ENCODE results near the gene DLGAP1.

DLGAP1 gene

GRCh38 chr18:3907955-3908354, 547.2 kb downstream of the DLGAP1 start:
- H3K4me3 ChIP-seq (ENCODE audit: low read depth, low read length) = no peak overlapping the region
- DNase-seq = no peak
- TF ChIP-seq CTCF (IDR thresholded peaks at IDR 0.05; ENCODE audit: low read depth, low read length) = no peak
- no peaks in the 10 kb centered on the region for H3K9me3 ChIP-seq
- no peaks in the 10 kb centered on the region for H3K4me1 ChIP-seq
- no peaks in the 10 kb centered on the region for H3K36me3 ChIP-seq
- no peaks in the 10 kb centered on the region for H3K27me3 ChIP-seq

GRCh38 chr18:3906116-3906750, 548.9 kb downstream of the DLGAP1 start:
- DNase-seq = no peak
- no peak overlapping the region for H3K4me3 ChIP-seq (ENCODE audit: low read depth, low read length)
- TF ChIP-seq CTCF (IDR thresholded peaks at IDR 0.05; ENCODE audit: low read depth, low read length) = no peak
- no peaks in the 10 kb centered on the region for H3K9me3 ChIP-seq
- H3K36me3 ChIP-seq = no peaks in the 10 kb centered on the region
- H3K4me1 ChIP-seq = no peaks in the 10 kb centered on the region
- no peaks in the 10 kb centered on the region for H3K27me3 ChIP-seq

- no peaks in the 10 kb centered on the region for H3K4me1 ChIP-seq
- H3K4me3 ChIP-seq (ENCODE audit: low read depth, low read length) = no peak overlapping the region
- no peaks in the 10 kb centered on the region for H3K36me3 ChIP-seq
- DNase-seq = no peak
- no peaks in the 10 kb centered on the region for H3K27me3 ChIP-seq
- no peak for TF ChIP-seq CTCF (IDR thresholded peaks at IDR 0.05; ENCODE audit: low read depth, low read length)
- no peaks in the 10 kb centered on the region for H3K9me3 ChIP-seq
Measured at GRCh38 chr18:3903337-3903736, 551.8 kb downstream of the DLGAP1 start.

- TF ChIP-seq CTCF (IDR thresholded peaks at IDR 0.05; ENCODE audit: low read depth, low read length) = no peak
- no peak for DNase-seq
- H3K4me1 ChIP-seq = no peaks in the 10 kb centered on the region
Measured at GRCh38 chr18:3902676-3903075, 552.4 kb downstream of the DLGAP1 start.

GRCh38 chr18:3901811-3902210, 553.3 kb downstream of the DLGAP1 start:
- Histone ChIP-seq H3K9me3 (no peaks in the 10 kb centered on the region), H3K36me3 (no peaks in the 10 kb centered on the region), H3K4me1 (no peaks in the 10 kb centered on the region), H3K4me3 (ENCODE audit: low read depth, low read length) (no peak overlapping the region), H3K27me3 (no peaks in the 10 kb centered on the region)
- no peak for TF ChIP-seq CTCF (IDR thresholded peaks at IDR 0.05; ENCODE audit: low read depth, low read length)
- no peak for DNase-seq

More at GRCh38 chr18:3902676-3903075, 552.4 kb downstream of the DLGAP1 start:
- no peaks in the 10 kb centered on the region for H3K27me3 ChIP-seq
- no peak overlapping the region for H3K4me3 ChIP-seq (ENCODE audit: low read depth, low read length)
- H3K36me3 ChIP-seq = no peaks in the 10 kb centered on the region
- no peaks in the 10 kb centered on the region for H3K9me3 ChIP-seq

- DNase-seq = no peak
- no peaks in the 10 kb centered on the region for H3K27me3 ChIP-seq
- no peaks in the 10 kb centered on the region for H3K4me1 ChIP-seq
- no peaks in the 10 kb centered on the region for H3K36me3 ChIP-seq
- no peak overlapping the region for H3K4me3 ChIP-seq (ENCODE audit: low read depth, low read length)
- H3K9me3 ChIP-seq = no peaks in the 10 kb centered on the region
- TF ChIP-seq CTCF (IDR thresholded peaks at IDR 0.05; ENCODE audit: low read depth, low read length) = no peak
Measured at GRCh38 chr18:3901042-3901441, 554.1 kb downstream of the DLGAP1 start.
